Ovary (tissue), 3 donors: ENCODE results near the gene NDUFC1.

Source experiments
- CTCF ChIP-seq, 3 donors: fragments of 450-650 bp in 2 of 3; fragments of 200-600 bp in 1 of 3; IDR thresholded peaks; one replicate each; pipeline versions ENCODE4 v1.5.1 to v1.8.0; 2016 to 2022; ENCODE audit warnings: antibody characterized with exemption in 3 of 3, mild to moderate bottlenecking in 1 of 3
- EP300 ChIP-seq: sonication (generic); formaldehyde crosslinking; IDR thresholded peaks from one replicate; pipeline ENCODE4 v1.6.1; 2017; ENCODE audit warnings: antibody characterized with exemption
- donor health status: DM: no; HTN: no; CAD: no.

DNA sequence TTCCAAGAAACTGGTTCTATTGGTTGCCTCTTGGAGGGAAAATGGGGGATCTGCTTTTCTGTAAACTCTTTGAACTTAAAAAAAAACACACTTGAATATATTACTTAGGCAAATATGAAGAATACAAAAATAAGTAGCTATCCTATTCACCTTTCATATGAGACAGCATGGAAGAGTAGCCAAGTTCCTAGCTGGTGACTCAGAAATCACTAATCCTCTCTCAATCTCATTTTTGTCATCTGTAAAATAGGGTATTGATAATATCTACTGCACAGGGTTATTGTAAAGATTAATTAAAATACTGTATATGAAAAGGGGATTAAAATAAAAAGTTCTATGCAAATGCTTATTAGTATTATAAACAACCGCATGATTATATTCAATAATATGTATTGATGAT lies 35.0 kb downstream of the NDUFC1 start:
- no peak for TF ChIP-seq CTCF (IDR thresholded peaks at IDR 0.05)
- TF ChIP-seq EP300 = no peak
